WERI-Rb-1 (cell line): ENCODE measurements around the gene GNG13.

Experiments
- DNase-seq: peaks from one replicate; pipeline ENCODE4 v3.0.0-alpha.2; 2020
- H3K27ac ChIP-seq: fragments of 250-450 bp; sonication (Bioruptor Pico); 2 replicates; pipeline ENCODE4 v1.5.1; 2020; ENCODE audit warnings: mild to moderate bottlenecking, moderate library complexity
- H3K27me3 ChIP-seq: fragments of 250-450 bp; sonication (Bioruptor Pico); 2 replicates; pipeline ENCODE4 v1.5.1; 2021; ENCODE audit warnings: mild to moderate bottlenecking, low read depth, moderate library complexity; ENCODE audit not compliant: insufficient read depth, severe bottlenecking
- H3K36me3 ChIP-seq: fragments of 250-450 bp; sonication (Bioruptor Pico); 2 replicates; pipeline ENCODE4 v1.5.1; 2020; ENCODE audit warnings: mild to moderate bottlenecking, moderate library complexity
- H3K4me3 ChIP-seq: 2 replicates; pipeline ENCODE4 v1.5.1; 2011; ENCODE audit warnings: low read depth, mild to moderate bottlenecking, control low read depth, low read length
- H3K9me3 ChIP-seq: fragments of 250-450 bp; sonication (Bioruptor Pico); 2 replicates; pipeline ENCODE4 v1.5.1; 2021; ENCODE audit warnings: mild to moderate bottlenecking, moderate library complexity; ENCODE audit not compliant: severe bottlenecking
- TF ChIP-seq, protein P1 (sequence below): IDR thresholded peaks from 2 replicates; pipeline ENCODE4 v1.5.1; 2011; ENCODE audit warnings: low read depth, mild to moderate bottlenecking, control low read depth, inconsistent platforms, low read length

GNG13 gene

GRCh38 chr16:782258-782657, 18.3 kb downstream of the GNG13 start:
- DNase-seq, result no peak
- Histone ChIP-seq H3K27ac (no peak overlapping the region), H3K27me3 (no peaks in the 10 kb centered on the region), H3K9me3 (no peaks in the 10 kb centered on the region), H3K36me3 (peaks cover 24% of the 10 kb centered on the region), H3K4me3 (no peak overlapping the region)
- TF ChIP-seq, protein P1, sequence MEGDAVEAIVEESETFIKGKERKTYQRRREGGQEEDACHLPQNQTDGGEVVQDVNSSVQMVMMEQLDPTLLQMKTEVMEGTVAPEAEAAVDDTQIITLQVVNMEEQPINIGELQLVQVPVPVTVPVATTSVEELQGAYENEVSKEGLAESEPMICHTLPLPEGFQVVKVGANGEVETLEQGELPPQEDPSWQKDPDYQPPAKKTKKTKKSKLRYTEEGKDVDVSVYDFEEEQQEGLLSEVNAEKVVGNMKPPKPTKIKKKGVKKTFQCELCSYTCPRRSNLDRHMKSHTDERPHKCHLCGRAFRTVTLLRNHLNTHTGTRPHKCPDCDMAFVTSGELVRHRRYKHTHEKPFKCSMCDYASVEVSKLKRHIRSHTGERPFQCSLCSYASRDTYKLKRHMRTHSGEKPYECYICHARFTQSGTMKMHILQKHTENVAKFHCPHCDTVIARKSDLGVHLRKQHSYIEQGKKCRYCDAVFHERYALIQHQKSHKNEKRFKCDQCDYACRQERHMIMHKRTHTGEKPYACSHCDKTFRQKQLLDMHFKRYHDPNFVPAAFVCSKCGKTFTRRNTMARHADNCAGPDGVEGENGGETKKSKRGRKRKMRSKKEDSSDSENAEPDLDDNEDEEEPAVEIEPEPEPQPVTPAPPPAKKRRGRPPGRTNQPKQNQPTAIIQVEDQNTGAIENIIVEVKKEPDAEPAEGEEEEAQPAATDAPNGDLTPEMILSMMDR, result no peak

- Histone ChIP-seq H3K27ac (no peak overlapping the region), H3K9me3 (no peaks in the 10 kb centered on the region), H3K27me3 (no peaks in the 10 kb centered on the region), H3K4me3 (no peak overlapping the region), H3K36me3 (peaks cover 16% of the 10 kb centered on the region)
- TF ChIP-seq, protein P1, result no peak
- DNase-seq, result no peak
Observed at GRCh38 chr16:781346-782010, 19.1 kb downstream of the GNG13 start.

- no peaks in the 10 kb centered on the region for H3K27me3 ChIP-seq
- no peak for DNase-seq
Observed at GRCh38 chr16:780296-780695, 20.2 kb downstream of the GNG13 start.

GRCh38 chr16:779561-779960, 21.0 kb downstream of the GNG13 start:
- no peaks in the 10 kb centered on the region for H3K36me3 ChIP-seq
- H3K4me3 ChIP-seq, result no peak overlapping the region
- no peak for DNase-seq
- H3K27ac ChIP-seq, result no peak overlapping the region
- no peaks in the 10 kb centered on the region for H3K27me3 ChIP-seq
- no peaks in the 10 kb centered on the region for H3K9me3 ChIP-seq
- TF ChIP-seq, protein P1, result no peak

More at GRCh38 chr16:780296-780695, 20.2 kb downstream of the GNG13 start:
- H3K36me3 ChIP-seq, result peaks cover 7% of the 10 kb centered on the region; the same call in 1 of the 2 replicates
- H3K27ac ChIP-seq, result no peak overlapping the region
- no peaks in the 10 kb centered on the region for H3K9me3 ChIP-seq
- TF ChIP-seq, protein P1, result no peak
- H3K4me3 ChIP-seq, result no peak overlapping the region

DNA sequence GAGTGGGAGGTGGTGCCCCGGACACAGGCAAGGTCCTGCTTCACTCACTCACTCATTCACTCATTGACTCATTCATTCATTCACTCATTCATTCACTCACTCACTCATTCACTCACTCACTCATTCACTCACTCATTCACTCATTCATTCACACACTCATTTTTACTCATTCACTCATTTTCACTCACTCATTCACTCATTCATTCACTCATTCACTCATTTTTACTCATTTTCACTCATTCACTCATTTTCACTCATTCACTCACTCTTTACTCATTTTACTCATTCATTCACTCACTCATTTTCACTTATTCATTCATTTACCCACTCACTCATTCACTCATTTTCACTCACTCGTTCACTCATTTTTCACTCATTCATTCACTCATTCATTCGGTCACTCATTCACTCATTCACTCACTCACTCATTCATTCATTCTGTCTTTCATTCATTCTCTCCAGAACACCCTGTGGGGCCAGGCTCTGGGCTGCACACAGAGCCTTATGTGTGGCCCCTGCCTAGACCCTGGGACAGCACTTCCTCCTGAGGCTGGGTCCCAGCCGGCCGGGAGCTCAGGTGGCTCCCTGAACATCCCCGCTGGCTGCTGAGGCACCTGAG, 21.5 kb downstream of the GNG13 start:
- Histone ChIP-seq H3K27me3 (no peaks in the 10 kb centered on the region), H3K36me3 (no peaks in the 10 kb centered on the region), H3K4me3 (no peak overlapping the region), H3K9me3 (no peaks in the 10 kb centered on the region), H3K27ac (no peak overlapping the region)
- DNase-seq, result no peak
- TF ChIP-seq, protein P1, result no peak

GRCh38 chr16:778447-778846, 22.1 kb downstream of the GNG13 start:
- Histone ChIP-seq H3K4me3 (no peak overlapping the region), H3K9me3 (no peaks in the 10 kb centered on the region), H3K36me3 (no peaks in the 10 kb centered on the region), H3K27ac (no peak overlapping the region), H3K27me3 (no peaks in the 10 kb centered on the region)
- no peak for DNase-seq
- TF ChIP-seq, protein P1, result no peak
